HG03342 (cell line): ENCODE results near the gene TBCEL.

Source experiments
- ATAC-seq: cut with Tn5 transposase; IDR thresholded peaks from one replicate; pipeline ENCODE4 v1.9.1; 2021; ENCODE audit warnings: mild to moderate bottlenecking, moderate library complexity; ENCODE audit not compliant: unreplicated experiment

TBCEL gene

DNA sequence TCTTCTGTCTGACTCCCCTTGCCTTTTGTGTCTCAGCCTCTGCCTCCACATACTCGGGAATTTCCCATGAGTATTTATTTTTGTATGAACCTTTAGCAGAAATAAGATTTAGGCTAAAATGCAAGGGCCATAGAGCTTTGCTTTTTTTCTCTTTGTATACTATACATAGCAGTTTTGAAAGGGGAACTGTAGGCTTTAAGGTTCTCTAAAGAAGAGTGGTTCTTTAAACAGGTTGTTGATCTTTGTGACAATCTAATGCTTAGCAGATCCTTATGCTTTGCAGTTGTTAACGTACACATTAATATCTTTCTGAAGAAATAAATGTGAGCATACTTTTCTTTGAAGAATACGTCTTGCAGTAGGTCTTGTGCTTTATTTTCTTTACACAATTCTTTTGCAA lies 35.0 kb downstream of the TBCEL start:
- no peak for ATAC-seq

- peak; percentile 98 for ATAC-seq
Observed at GRCh38 chr11:121059605-121060004, 35.7 kb downstream of the TBCEL start.

- ATAC-seq, result no peak
Observed at GRCh38 chr11:121063728-121064127, 39.8 kb downstream of the TBCEL start.

DNA sequence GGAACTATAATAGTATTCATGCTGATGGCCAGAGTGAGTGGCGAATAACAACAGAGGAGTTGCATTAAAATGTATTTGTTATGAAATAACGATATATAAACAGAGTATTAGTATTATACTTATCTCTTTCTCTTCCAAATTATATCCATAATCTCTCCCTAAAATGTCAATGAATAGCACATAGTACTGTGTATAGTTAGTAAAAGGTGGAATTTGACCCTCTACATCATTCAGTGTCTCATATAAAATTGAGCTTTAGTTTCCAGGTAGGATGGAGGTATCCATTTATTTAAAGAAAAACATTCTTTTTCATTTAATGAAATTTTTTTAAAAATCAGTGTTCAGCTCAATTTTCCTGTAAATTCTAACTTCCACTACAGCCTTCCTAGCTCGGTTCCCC lies 42.7 kb downstream of the TBCEL start:
- ATAC-seq, result no peak

DNA sequence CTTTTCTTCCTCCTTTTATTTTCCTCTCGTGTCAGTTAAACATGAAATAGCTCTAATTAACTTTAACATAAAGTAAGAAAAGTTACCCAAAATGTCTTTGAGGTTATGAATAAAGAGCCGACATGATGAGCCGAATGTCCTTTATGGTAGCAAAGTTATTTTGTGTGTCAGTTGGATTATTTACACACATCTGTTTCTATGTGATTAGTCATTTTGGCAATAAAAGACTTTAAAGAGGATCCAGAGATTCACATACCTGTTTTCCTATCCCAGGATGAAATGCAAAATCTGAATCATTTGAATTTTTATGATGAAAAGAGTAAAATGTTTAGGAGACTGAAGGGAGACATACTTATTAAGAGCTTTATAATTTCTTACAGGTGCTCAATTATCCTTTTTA lies 43.1 kb downstream of the TBCEL start:
- ATAC-seq, result no peak

- ATAC-seq, result no peak
Observed at GRCh38 chr11:121067453-121067852, 43.6 kb downstream of the TBCEL start.

GRCh38 chr11:121067962-121068647 lies 44.2 kb downstream of the TBCEL start:
- ATAC-seq, result no peak

GRCh38 chr11:121068787-121069186 lies 44.9 kb downstream of the TBCEL start:
- ATAC-seq, result no peak

DNA sequence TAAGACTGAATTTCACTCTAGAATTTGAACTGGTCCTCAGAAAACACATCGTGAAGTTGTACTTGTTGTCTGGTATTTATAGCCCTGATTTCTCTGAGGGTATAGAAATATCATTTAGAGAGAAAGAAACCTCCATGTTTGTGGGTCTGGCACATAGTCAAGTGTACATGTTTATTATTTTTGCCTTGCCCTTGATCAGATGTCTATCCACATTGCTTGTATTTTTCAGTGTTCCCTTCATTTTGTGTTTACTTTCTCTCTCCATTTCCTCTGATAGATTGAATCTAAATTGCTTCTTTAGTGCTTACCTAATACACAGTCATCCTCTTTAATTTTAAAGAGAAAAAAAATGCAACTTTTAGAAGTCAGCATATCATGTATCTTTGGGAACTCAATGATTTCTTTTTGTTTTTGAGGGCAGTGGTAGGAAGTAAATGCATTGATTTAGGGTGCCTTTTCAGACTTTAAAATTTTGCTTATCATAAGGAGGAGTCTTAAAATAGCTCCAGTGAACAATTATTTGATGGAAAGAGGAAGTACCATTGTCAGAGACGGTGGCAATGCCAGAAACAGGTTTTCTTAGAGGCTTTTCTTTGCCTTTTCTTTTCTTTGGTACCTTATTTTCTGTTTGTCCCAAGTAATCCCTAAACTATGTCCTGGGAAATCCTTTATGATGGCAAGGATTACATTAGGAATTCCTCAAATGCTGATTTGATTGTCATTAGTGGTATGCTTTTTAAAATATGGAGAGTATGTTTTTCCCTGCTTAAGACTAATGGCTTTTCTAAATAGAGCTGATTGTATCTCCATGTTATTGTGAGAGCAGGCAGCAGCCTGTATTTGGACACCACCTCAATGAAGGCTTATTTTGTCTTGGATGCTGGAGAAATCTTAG lies 47.3 kb downstream of the TBCEL start:
- no peak for ATAC-seq

DNA sequence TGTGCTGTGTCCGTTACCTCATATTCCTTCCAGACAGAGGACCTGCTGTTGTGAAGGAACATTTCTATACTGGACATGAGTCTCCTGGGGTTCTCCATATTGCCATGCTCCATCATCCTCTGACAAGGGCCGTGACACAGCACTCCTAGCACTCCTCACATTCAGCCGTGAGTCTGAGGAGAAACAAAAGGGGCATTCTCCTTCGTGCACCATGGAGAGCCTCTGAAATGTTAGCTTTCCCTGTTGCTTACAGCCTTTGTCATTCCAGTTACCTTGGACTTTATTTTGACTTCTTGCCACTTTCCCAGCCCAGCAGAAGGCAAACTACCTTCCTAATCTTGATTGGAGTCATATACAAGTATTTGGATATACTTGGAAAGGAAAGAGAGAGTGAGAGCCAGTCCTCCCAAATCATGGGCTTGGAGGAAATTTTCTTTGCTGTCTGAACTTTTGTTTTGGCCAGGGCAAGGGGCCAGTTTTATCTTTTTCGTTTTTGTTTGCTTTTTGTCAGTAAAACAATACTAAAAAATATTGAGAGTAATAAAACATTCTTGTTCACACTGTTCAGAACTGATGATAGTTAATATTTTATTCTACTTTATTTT lies 48.0 kb downstream of the TBCEL start:
- ATAC-seq, result no peak

DNA sequence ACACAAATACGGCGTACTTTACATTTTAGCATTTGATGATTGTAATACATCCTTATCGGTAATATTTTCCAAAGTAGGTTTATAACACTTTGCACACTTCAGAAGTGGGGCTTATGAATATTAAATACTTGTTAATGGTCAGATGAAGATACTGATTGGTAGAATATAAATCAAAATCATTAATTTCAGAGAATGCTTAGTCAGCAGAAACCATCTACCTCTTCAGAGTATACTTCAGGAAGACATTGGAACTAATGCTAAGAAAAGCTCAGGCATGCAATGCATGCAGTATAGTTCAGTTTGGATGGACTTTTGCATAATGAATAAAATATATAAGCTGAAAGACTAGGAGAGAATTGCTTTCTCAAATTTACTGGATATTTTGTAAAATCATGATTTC lies 57.4 kb downstream of the TBCEL start:
- no peak for ATAC-seq

- ATAC-seq, result no peak
Observed at GRCh38 chr11:121082219-121082618, 58.3 kb downstream of the TBCEL start.

DNA sequence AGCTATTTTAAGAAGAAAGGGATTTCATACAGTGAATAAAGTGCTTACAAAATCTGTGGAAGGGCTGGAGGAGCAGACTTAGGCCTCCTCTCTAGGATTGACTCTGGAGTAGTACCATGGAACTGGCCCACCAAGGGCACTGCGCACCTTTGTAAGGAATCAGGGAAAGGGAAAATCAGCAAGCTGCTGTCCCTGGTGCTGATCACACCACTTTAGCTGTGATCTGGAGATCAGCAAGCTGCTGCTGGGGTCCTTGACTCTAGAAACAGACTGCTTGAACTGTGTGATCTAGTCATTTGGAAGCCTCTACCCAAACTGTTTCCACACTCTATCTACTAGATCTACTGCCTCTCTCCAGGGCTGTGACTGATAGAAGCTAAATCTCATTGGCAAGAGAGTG lies 58.8 kb downstream of the TBCEL start:
- no peak for ATAC-seq

- ATAC-seq, result no peak
Observed at GRCh38 chr11:121086866-121087265, 63.0 kb downstream of the TBCEL start.

DNA sequence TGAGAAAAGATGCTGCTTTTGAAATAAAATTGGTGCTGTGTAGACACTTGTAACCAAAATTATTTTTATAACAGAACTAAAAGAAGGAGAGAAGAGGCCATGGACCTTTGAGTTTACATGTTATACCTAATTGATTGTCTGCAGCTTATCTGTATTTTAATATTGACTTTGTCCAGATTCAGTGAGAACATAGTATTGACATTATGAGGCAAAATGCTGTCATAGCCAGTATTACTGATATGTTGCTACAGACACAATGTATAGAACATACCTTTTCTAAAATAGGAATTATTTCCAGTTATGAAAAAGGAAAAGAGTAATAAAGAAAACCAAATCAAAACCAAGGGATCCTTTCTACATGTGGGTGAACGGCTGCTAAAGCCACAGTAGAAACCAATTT lies 65.7 kb downstream of the TBCEL start:
- no peak for ATAC-seq

- no peak for ATAC-seq
Observed at GRCh38 chr11:121090145-121090721, 66.3 kb downstream of the TBCEL start.

DNA sequence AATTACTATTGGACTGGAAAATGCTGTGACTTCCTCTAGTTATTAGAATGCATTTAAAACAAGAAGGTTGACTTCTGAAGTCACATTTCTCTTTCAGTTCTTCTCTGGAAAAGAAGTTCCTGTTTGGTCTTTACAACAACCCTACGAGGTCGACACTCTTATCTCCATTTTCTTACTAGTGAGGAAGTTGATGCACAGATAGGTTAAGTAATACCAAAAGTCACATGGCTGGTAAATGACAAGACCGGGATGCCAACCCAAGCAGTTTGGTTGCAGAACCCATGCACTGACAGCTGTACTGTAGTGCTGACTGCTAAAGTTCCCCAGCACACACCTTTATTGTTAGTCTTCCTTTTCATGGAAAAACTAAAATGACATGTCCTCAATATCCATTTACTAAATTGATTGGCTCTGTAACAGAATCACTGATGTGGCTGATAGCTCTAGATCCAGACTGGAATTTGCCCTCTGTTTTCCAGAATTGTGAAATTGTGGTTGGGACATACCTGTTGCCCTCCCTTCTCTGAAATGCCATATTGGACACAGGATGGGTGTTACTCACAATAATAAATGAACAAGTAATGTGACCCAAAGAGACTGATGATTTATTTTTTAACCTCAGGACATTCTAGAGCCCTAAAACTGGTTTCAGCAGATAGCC lies 67.7 kb downstream of the TBCEL start:
- no peak for ATAC-seq

DNA sequence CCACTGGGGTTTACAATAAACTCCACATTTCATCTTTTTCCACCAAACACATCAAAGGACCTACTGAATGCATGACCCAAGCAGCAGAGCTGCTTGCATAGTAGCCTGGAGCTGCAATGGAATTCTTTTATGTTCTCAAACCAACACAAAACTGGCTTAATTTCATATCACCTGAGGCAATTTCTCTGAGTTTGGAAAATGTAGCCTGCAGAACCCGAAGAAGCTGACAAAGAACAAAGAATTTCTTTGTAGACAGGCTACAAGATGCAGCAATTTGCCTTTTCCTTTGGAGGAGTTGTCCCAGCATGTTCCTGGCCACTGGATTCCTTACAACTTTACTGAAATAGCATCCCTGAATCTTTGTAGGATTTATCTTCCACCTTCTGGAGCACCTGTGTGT lies 71.7 kb downstream of the TBCEL start:
- ATAC-seq, result no peak

- ATAC-seq, result no peak
Observed at GRCh38 chr11:121099364-121099763, 75.5 kb downstream of the TBCEL start.

DNA sequence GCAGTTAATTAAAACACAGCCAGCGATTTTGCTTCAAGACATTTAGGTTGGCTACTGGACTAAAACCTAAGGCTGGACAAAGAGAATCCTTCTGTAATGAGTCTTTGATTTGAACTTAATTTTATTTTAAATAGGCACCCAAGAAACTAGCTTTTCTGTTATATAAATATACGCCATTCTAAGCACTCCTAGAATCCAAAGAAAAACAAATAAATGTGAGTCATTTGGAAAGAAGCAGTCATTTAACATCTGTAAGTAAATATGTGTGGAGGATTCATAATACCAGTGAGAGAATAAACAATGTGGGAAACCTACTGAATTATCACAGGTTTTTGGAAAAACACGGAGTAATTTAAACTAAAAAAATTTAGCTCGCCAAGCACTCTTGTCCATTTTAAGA lies 76.0 kb downstream of the TBCEL start:
- no peak for ATAC-seq

DNA sequence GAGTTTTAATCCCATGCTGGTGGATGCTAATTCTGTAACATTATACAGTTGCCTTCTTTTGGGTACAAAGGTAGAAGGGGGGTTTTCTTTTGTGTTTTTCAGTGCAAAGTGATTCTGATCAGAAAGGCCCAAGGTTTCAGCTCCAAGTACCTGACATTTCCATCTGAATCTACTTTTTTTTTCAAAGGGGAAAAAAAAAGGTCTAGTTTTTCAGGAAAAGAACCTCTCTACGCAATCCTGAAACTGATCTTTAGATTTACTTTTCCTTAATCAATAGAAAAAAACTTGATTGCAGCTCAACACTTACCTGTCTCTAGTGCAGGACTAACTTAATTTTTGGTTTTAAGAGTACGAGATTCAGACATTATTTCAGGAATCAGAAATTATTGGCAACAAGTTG lies 77.0 kb downstream of the TBCEL start, which contains the start of gene TECTA:
TSS of gene TECTA (plus strand) at position 301 of the 400 bp plus-strand sequence. CDS start 1,423 bp downstream, outside the sequence.
- ATAC-seq, result no peak
